HK-2 (cell line): ENCODE measurements around the gene LASP1.
"Not testable (repeated sequence)": the region's sequence is repeated elsewhere in the genome, so short reads cannot be mapped to it uniquely, and the experiment has no call there.

ENCODE experiments used
- DNase-seq: peaks from one replicate; pipeline ENCODE4 v3.0.0-alpha.2; 2018; ENCODE audit not compliant: unreplicated experiment

Gene LASP1

GRCh38 chr17:38930782-38931181 lies 60.9 kb downstream of the LASP1 start:
- DNase-seq: not testable (repeated sequence)

- not testable (repeated sequence) for DNase-seq
Measured at GRCh38 chr17:38933962-38934361, 64.1 kb downstream of the LASP1 start.

- DNase-seq: no peak
Measured at GRCh38 chr17:38939987-38940386, 70.1 kb downstream of the LASP1 start.

GRCh38 chr17:38940404-38940803 lies 70.5 kb downstream of the LASP1 start:
- no peak for DNase-seq

GRCh38 chr17:38942696-38943334 lies 73.0 kb downstream of the LASP1 start:
- no peak for DNase-seq

GRCh38 chr17:38943607-38944006 lies 73.7 kb downstream of the LASP1 start:
- no peak for DNase-seq

GRCh38 chr17:38947189-38947588 lies 77.3 kb downstream of the LASP1 start:
- no peak for DNase-seq

GRCh38 chr17:38953800-38954199 lies 83.9 kb downstream of the LASP1 start:
- DNase-seq: not testable (repeated sequence)

- no peak for DNase-seq
Measured at GRCh38 chr17:38958326-38958725, 88.5 kb downstream of the LASP1 start.

- DNase-seq: no peak
Measured at GRCh38 chr17:38958756-38959155, 88.9 kb downstream of the LASP1 start.

GRCh38 chr17:38959508-38959907 lies 89.7 kb downstream of the LASP1 start:
- no peak for DNase-seq

GRCh38 chr17:38960402-38960801 lies 90.5 kb downstream of the LASP1 start:
- no peak for DNase-seq

- DNase-seq: no peak
Measured at GRCh38 chr17:38961413-38961812, 91.6 kb downstream of the LASP1 start.

- no peak for DNase-seq
Measured at GRCh38 chr17:38967290-38967738, 97.5 kb downstream of the LASP1 start, which contains the start of gene FBXO47. Gene FBXO47, minus strand, starts transcription at chr17:38967403. Its CDS starts 4,378 bp downstream, at chr17:38963025.

- no peak for DNase-seq
Measured at GRCh38 chr17:38969281-38969680, 99.4 kb downstream of the LASP1 start.

GRCh38 chr17:38970128-38970527 lies 100.3 kb downstream of the LASP1 start:
- DNase-seq: no peak

GRCh38 chr17:38970804-38971203 lies 100.9 kb downstream of the LASP1 start:
- DNase-seq: no peak
